ENCODE data around the gene GBF1.

The GBF1 gene

GRCh38 chr10:102234888-102235597 is 10.3 kb upstream of the GBF1 start:
- Histone ChIP-seq H3K36me3 (replicated peaks in 1 of 2; ENCODE audit: control insufficient read depth in 2 of 2, insufficient read depth in 2 of 2, low read length in 2 of 2) (no peaks in the 10 kb centered on the region), H4K91ac (ENCODE audit: low read depth, low read length, poor library complexity) (no peak overlapping the region), H2AFZ (ENCODE audit: low read length) (no peak overlapping the region), H2BK120ac (ENCODE audit: low read depth, low read length) (no peak overlapping the region), H3K4me3 (ENCODE audit: low read length in 2 of 2) (no peak overlapping the region), H3K18ac (ENCODE audit: low read length) (peak overlapping the region; percentile 61), H3K4me1 (ENCODE audit: control insufficient read depth in 2 of 2, insufficient read depth in 1 of 2, low read depth in 1 of 2, low read length in 2 of 2) (peaks cover 4 to 6% of the 10 kb centered on the region in 2 donors), H4K8ac (ENCODE audit: low read depth, low read length) (no peak overlapping the region), H3K27ac (replicated peaks; ENCODE audit: low read length) (no peak overlapping the region), H3K79me1 (ENCODE audit: low read depth, low read length) (no peaks in the 10 kb centered on the region), H3K9ac (ENCODE audit: low read depth, low read length, poor library complexity) (no peak overlapping the region), H3K14ac (ENCODE audit: low read length) (peak overlapping the region; percentile 85), H2BK5ac (ENCODE audit: low read length) (no peak overlapping the region), H2AK5ac (ENCODE audit: low read depth, low read length) (no peak overlapping the region), H3K27me3 (ENCODE audit: control insufficient read depth in 3 of 3, insufficient read depth in 3 of 3, low read depth in 1 of 3, low read length in 3 of 3) (peaks cover 13 to 97% (median 66%) of the 10 kb centered on the region in 3 experiments), H3K4me2 (ENCODE audit: insufficient read depth, low read length, poor library complexity, severe bottlenecking) (no peak overlapping the region), H3K4ac (ENCODE audit: low read length) (no peak overlapping the region), H2BK15ac (ENCODE audit: low read length) (no peak overlapping the region), H3K23ac (ENCODE audit: low read depth, low read length, poor library complexity) (no peak overlapping the region), H2BK12ac (ENCODE audit: low read length) (peak overlapping the region; percentile 78), H3K9me3 (replicated peaks in 1 of 2; ENCODE audit: control insufficient read depth in 2 of 2, insufficient read depth in 1 of 2, low read depth in 1 of 2, low read length in 2 of 2) (peaks cover 0 to 2% of the 10 kb centered on the region in 2 donors)
- DNase-seq (ENCODE audit: low spot score): no peak
- no CpG with 5 or more reads among the region's 12 CpGs for WGBS, 2 donors (ENCODE audit: extremely low coverage in 2 of 2, insufficient read length in 2 of 2, insufficient replicate concordance in 1 of 2)

GRCh38 chr10:102235598-102235920 is 9.8 kb upstream of the GBF1 start:
- H4K8ac ChIP-seq (ENCODE audit: low read depth, low read length): no peak overlapping the region
- H3K23ac ChIP-seq (ENCODE audit: low read depth, low read length, poor library complexity): no peak overlapping the region
- no peak overlapping the region for H3K4me2 ChIP-seq (ENCODE audit: insufficient read depth, low read length, poor library complexity, severe bottlenecking)
- no peak for DNase-seq (ENCODE audit: low spot score)
- H3K18ac ChIP-seq (ENCODE audit: low read length): no peak overlapping the region
- no peak overlapping the region for H2BK120ac ChIP-seq (ENCODE audit: low read depth, low read length)
- no peak overlapping the region for H3K27ac ChIP-seq (replicated peaks; ENCODE audit: low read length)
- no CpG with 5 or more reads among the region's 1 CpG for WGBS, 2 donors (ENCODE audit: extremely low coverage in 2 of 2, insufficient read length in 2 of 2, insufficient replicate concordance in 1 of 2)
- no peak overlapping the region for H3K9ac ChIP-seq (ENCODE audit: low read depth, low read length, poor library complexity)
- no peak overlapping the region for H2AFZ ChIP-seq (ENCODE audit: low read length)
- H3K4me3 ChIP-seq (ENCODE audit: low read length in 2 of 2): no peak overlapping the region
- no peak overlapping the region for H2BK12ac ChIP-seq (ENCODE audit: low read length)
- no peak overlapping the region for H2AK5ac ChIP-seq (ENCODE audit: low read depth, low read length)
- no peak overlapping the region for H4K91ac ChIP-seq (ENCODE audit: low read depth, low read length, poor library complexity)
- H3K4ac ChIP-seq (ENCODE audit: low read length): no peak overlapping the region
- H2BK15ac ChIP-seq (ENCODE audit: low read length): no peak overlapping the region
- peaks cover 0 to 2% of the 10 kb centered on the region in 2 donors for H3K9me3 ChIP-seq (replicated peaks in 1 of 2; ENCODE audit: control insufficient read depth in 2 of 2, insufficient read depth in 1 of 2, low read depth in 1 of 2, low read length in 2 of 2)
- H3K4me1 ChIP-seq (ENCODE audit: control insufficient read depth in 2 of 2, insufficient read depth in 1 of 2, low read depth in 1 of 2, low read length in 2 of 2): peaks cover 1 to 7% of the 10 kb centered on the region in 2 donors
- no peaks in the 10 kb centered on the region for H3K79me1 ChIP-seq (ENCODE audit: low read depth, low read length)
- H3K27me3 ChIP-seq (ENCODE audit: control insufficient read depth in 3 of 3, insufficient read depth in 3 of 3, low read depth in 1 of 3, low read length in 3 of 3): peaks cover 17 to 97% (median 66%) of the 10 kb centered on the region in 3 experiments
- no peak overlapping the region for H2BK5ac ChIP-seq (ENCODE audit: low read length)
- H3K36me3 ChIP-seq (replicated peaks in 1 of 2; ENCODE audit: control insufficient read depth in 2 of 2, insufficient read depth in 2 of 2, low read length in 2 of 2): no peaks in the 10 kb centered on the region
- no peak overlapping the region for H3K14ac ChIP-seq (ENCODE audit: low read length)

GRCh38 chr10:102236006-102236405 is 9.3 kb upstream of the GBF1 start:
- H2BK120ac ChIP-seq (ENCODE audit: low read depth, low read length): no peak overlapping the region

GRCh38 chr10:102237711-102238252 is 7.5 kb upstream of the GBF1 start:
- Histone ChIP-seq H3K9ac (ENCODE audit: low read depth, low read length, poor library complexity) (no peak overlapping the region), H2BK15ac (ENCODE audit: low read length) (no peak overlapping the region), H2BK5ac (ENCODE audit: low read length) (no peak overlapping the region), H3K14ac (ENCODE audit: low read length) (no peak overlapping the region), H2BK120ac (ENCODE audit: low read depth, low read length) (no peak overlapping the region), H3K27me3 (ENCODE audit: control insufficient read depth in 3 of 3, insufficient read depth in 3 of 3, low read depth in 1 of 3, low read length in 3 of 3) (peaks cover 10 to 91% (median 62%) of the 10 kb centered on the region in 3 experiments), H2BK12ac (ENCODE audit: low read length) (no peak overlapping the region), H3K27ac (replicated peaks; ENCODE audit: low read length) (no peak overlapping the region), H3K23ac (ENCODE audit: low read depth, low read length, poor library complexity) (no peak overlapping the region), H4K91ac (ENCODE audit: low read depth, low read length, poor library complexity) (no peak overlapping the region), H3K4me2 (ENCODE audit: insufficient read depth, low read length, poor library complexity, severe bottlenecking) (no peak overlapping the region), H3K4ac (ENCODE audit: low read length) (no peak overlapping the region), H2AK5ac (ENCODE audit: low read depth, low read length) (no peak overlapping the region), H3K18ac (ENCODE audit: low read length) (no peak overlapping the region), H3K36me3 (replicated peaks in 1 of 2; ENCODE audit: control insufficient read depth in 2 of 2, insufficient read depth in 2 of 2, low read length in 2 of 2) (no peaks in the 10 kb centered on the region), H3K9me3 (replicated peaks in 1 of 2; ENCODE audit: control insufficient read depth in 2 of 2, insufficient read depth in 1 of 2, low read depth in 1 of 2, low read length in 2 of 2) (peaks cover 0 to 2% of the 10 kb centered on the region in 2 donors), H4K8ac (ENCODE audit: low read depth, low read length) (no peak overlapping the region), H3K79me1 (ENCODE audit: low read depth, low read length) (no peaks in the 10 kb centered on the region), H2AFZ (ENCODE audit: low read length) (no peak overlapping the region), H3K4me1 (ENCODE audit: control insufficient read depth in 2 of 2, insufficient read depth in 1 of 2, low read depth in 1 of 2, low read length in 2 of 2) (peaks cover 7 to 19% of the 10 kb centered on the region in 2 donors), H3K4me3 (ENCODE audit: low read length in 2 of 2) (no peak overlapping the region)
- no CpG with 5 or more reads among the region's 4 CpGs for WGBS, 2 donors (ENCODE audit: extremely low coverage in 2 of 2, insufficient read length in 2 of 2, insufficient replicate concordance in 1 of 2)
- DNase-seq (ENCODE audit: low spot score): no peak

More at GRCh38 chr10:102236006-102236405, 9.3 kb upstream of the GBF1 start:
- no peak overlapping the region for H3K23ac ChIP-seq (ENCODE audit: low read depth, low read length, poor library complexity)
- no peak overlapping the region for H3K9ac ChIP-seq (ENCODE audit: low read depth, low read length, poor library complexity)
- no peak overlapping the region for H4K8ac ChIP-seq (ENCODE audit: low read depth, low read length)
- no CpG with 5 or more reads among the region's 8 CpGs for whole genome bisulfite sequencing, 2 donors (ENCODE audit: extremely low coverage in 2 of 2, insufficient read length in 2 of 2, insufficient replicate concordance in 1 of 2)
- H3K4me2 ChIP-seq (ENCODE audit: insufficient read depth, low read length, poor library complexity, severe bottlenecking): no peak overlapping the region
- H3K27me3 ChIP-seq (ENCODE audit: control insufficient read depth in 3 of 3, insufficient read depth in 3 of 3, low read depth in 1 of 3, low read length in 3 of 3): peaks cover 20 to 97% (median 66%) of the 10 kb centered on the region in 3 experiments
- no peak overlapping the region for H3K14ac ChIP-seq (ENCODE audit: low read length)
- DNase-seq (ENCODE audit: low spot score): no peak
- H2AFZ ChIP-seq (ENCODE audit: low read length): no peak overlapping the region
- H2BK12ac ChIP-seq (ENCODE audit: low read length): no peak overlapping the region
- no peak overlapping the region for H2BK15ac ChIP-seq (ENCODE audit: low read length)
- peaks cover 3 to 11% of the 10 kb centered on the region in 2 donors for H3K4me1 ChIP-seq (ENCODE audit: control insufficient read depth in 2 of 2, insufficient read depth in 1 of 2, low read depth in 1 of 2, low read length in 2 of 2)
- no peak overlapping the region for H2BK5ac ChIP-seq (ENCODE audit: low read length)
- H4K91ac ChIP-seq (ENCODE audit: low read depth, low read length, poor library complexity): no peak overlapping the region
- no peak overlapping the region for H3K4ac ChIP-seq (ENCODE audit: low read length)
- H3K79me1 ChIP-seq (ENCODE audit: low read depth, low read length): no peaks in the 10 kb centered on the region
- H3K27ac ChIP-seq (replicated peaks; ENCODE audit: low read length): no peak overlapping the region
- no peak overlapping the region for H3K4me3 ChIP-seq (ENCODE audit: low read length in 2 of 2)
- H3K36me3 ChIP-seq (replicated peaks in 1 of 2; ENCODE audit: control insufficient read depth in 2 of 2, insufficient read depth in 2 of 2, low read length in 2 of 2): no peaks in the 10 kb centered on the region
- peaks cover 0 to 2% of the 10 kb centered on the region in 2 donors for H3K9me3 ChIP-seq (replicated peaks in 1 of 2; ENCODE audit: control insufficient read depth in 2 of 2, insufficient read depth in 1 of 2, low read depth in 1 of 2, low read length in 2 of 2)
- H3K18ac ChIP-seq (ENCODE audit: low read length): no peak overlapping the region
- H2AK5ac ChIP-seq (ENCODE audit: low read depth, low read length): no peak overlapping the region
